Measurements from ENCODE around the gene BHLHE41.

BHLHE41 gene

GRCh38 chr12:26124446-26125399, at the start of gene BHLHE41:
Gene BHLHE41, minus strand, starts transcription at chr12:26125037. Its CDS starts 258 bp downstream, at chr12:26124779.
- DNase-seq, result no peak

GRCh38 chr12:26172946-26173552, 48.2 kb upstream of the BHLHE41 start:
- DNase-seq, result no peak

- DNase-seq, result no peak
Measured at GRCh38 chr12:26172539-26172938, 47.7 kb upstream of the BHLHE41 start.

- no peak for DNase-seq
Measured at GRCh38 chr12:26172013-26172412, 47.2 kb upstream of the BHLHE41 start.

GRCh38 chr12:26164118-26164517, 39.3 kb upstream of the BHLHE41 start:
- DNase-seq, result no peak

- DNase-seq, result no peak
Measured at GRCh38 chr12:26162905-26163304, 38.1 kb upstream of the BHLHE41 start.

GRCh38 chr12:26162174-26162573, 37.3 kb upstream of the BHLHE41 start:
- no peak for DNase-seq

- DNase-seq, result no peak
Measured at GRCh38 chr12:26158078-26158764, 33.4 kb upstream of the BHLHE41 start.

GRCh38 chr12:26157001-26157400, 32.2 kb upstream of the BHLHE41 start:
- no peak for DNase-seq

GRCh38 chr12:26156201-26156871, 31.5 kb upstream of the BHLHE41 start:
- DNase-seq, result no peak

GRCh38 chr12:26153421-26154154, 28.8 kb upstream of the BHLHE41 start:
- no peak for DNase-seq

GRCh38 chr12:26152507-26153102, 27.8 kb upstream of the BHLHE41 start:
- no peak for DNase-seq

- DNase-seq, result no peak
Measured at GRCh38 chr12:26150736-26151450, 26.1 kb upstream of the BHLHE41 start.

- no peak for DNase-seq
Measured at GRCh38 chr12:26149968-26150500, 25.2 kb upstream of the BHLHE41 start.

GRCh38 chr12:26148291-26148690, 23.5 kb upstream of the BHLHE41 start:
- DNase-seq, result no peak

- DNase-seq, result no peak
Measured at GRCh38 chr12:26143291-26143690, 18.5 kb upstream of the BHLHE41 start.

- DNase-seq, result no peak
Measured at GRCh38 chr12:26138860-26139259, 14.0 kb upstream of the BHLHE41 start.

- no peak for DNase-seq
Measured at GRCh38 chr12:26136688-26137087, 11.9 kb upstream of the BHLHE41 start.

- no peak for DNase-seq
Measured at GRCh38 chr12:26135571-26135970, 10.7 kb upstream of the BHLHE41 start.

GRCh38 chr12:26135010-26135420, 10.2 kb upstream of the BHLHE41 start:
- DNase-seq, result no peak

- no peak for DNase-seq
Measured at GRCh38 chr12:26134540-26134939, 9.7 kb upstream of the BHLHE41 start.

Measured in NCI-H1694 treated with DMSO at 0.1 percent for 48 hours (cell line).